NAMALWA (cell line): ENCODE results near the gene ANKRD44.
A peak's percentile ranks its signal among the peaks of the same experiment; 100 is the strongest.
"Not testable (repeated sequence)": the region's sequence is repeated elsewhere in the genome, so short reads cannot be mapped to it uniquely, and the experiment has no call there.

ENCODE experiments used
- DNase-seq: peaks from one replicate; pipeline ENCODE4 v3.0.0-alpha.2; 2015; ENCODE audit warnings: low spot score

ANKRD44 gene

DNA sequence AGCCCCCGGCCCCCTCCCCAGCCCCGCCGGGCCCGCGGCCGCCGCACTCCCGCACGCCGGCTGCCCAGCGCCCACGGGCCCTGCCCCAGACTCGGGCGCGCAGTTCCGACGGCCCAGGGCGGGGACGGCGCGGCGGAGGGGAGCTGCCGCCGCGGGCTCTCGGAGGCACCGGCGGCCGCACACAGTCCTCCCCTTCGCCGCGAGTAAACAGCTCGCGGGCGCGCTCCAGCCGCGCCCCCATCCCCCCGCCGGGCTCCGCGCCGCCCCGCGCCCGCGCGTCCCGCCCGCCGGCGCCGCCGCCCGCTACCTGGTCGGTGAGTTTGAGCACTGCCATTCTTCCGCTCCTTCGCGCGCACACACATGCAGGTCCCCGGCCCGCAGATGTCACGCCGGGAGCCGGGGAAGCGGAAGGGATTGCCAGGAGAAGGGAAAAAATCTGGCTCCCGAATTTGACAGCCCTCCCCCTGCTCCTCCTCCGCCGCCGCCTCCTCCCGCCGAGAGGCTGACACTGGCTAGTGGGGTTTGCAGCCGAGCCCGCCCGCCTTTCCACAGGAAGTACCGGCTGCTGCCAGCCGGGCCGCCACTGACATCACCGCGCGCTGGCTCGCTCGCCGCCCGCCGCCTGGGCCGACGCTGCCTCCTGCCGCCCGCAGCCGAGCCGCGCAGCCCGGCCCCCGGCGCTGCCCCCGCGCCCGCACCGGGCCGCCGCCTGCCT lies at the start of gene ANKRD44:
Gene ANKRD44 (minus strand): TSS at position 510 of the 715 bp plus-strand sequence. CDS start 176 bp downstream, at position 334.
- DNase-seq, result peak; percentile 83

DNA sequence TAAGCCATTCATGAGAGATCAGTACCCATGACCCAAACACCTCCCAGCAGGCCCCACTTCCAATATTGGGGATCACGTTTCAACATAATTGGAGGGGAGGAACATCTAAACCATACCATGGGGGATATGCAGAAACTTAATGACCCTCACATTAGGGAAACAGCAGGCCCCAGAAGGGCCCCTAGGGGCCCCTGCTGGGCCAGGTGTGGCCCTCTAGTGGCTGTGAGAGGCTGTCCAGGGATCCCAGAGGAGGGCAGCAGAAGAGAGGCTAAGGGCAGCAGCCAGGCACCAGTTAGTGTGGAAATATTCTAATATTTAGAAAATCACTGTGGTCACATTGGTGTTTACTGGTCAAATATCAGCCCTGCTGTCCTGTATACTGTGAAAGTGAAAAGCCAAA lies 49.3 kb upstream of the ANKRD44 start:
- no peak for DNase-seq

DNA sequence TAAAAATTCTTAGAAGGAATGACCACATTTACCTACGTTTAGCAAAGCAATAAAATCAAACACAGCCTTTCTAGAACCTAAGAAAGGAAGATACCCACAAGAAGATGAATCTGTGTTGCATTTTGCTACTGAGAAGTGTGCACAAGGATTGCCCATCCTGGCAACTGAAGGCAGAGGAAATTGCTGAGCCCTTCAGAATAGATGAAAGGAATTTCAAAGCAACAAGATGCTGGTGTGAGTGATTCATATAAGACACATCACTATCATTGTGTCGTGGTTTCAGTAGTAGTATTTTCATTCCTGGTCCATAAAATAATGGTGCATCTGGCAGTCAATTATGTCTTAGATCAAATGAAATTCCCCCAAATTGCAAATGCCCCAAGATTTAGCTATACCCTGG lies 48.4 kb upstream of the ANKRD44 start:
- DNase-seq, result no peak

DNA sequence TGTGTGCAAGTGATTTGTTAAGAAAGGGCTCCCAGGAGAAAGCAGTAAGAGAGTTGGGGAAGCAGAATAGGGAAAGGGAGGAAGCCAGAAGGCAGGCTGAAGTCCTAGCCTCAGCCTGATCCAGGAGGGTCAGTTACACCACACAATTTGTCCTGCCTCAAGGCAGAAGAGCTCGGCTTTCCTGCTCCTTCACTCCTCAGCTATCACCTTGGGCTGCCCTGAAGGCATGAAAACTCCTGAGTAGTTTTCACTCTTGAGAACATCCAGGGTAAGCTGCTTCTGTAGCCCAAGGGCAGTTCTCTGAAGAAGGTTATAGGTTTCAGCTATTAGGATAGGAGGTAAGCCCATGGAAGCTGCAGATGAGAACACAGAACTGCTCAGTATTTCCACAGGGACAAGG lies 47.4 kb upstream of the ANKRD44 start:
- DNase-seq, result no peak

DNA sequence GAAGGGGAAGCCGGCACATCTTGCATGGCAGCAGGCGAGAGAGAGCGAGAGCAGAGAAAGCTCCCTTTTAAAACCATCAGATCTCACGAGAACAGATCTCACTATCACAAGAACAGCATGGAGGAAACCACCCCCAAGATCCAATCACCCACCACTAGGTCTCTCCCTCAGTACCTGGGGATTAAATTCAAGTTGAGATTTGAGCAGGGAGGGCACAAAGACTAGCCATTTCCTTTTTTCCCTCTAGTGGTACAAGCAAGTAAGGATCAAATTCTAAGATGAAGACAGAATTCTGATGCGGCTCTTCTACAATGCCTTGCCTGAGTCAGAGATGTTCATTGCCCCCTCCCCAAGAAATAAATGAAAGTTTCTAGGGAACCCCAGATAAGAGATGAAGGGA lies 45.6 kb upstream of the ANKRD44 start:
- DNase-seq, result peak; percentile 66

DNA sequence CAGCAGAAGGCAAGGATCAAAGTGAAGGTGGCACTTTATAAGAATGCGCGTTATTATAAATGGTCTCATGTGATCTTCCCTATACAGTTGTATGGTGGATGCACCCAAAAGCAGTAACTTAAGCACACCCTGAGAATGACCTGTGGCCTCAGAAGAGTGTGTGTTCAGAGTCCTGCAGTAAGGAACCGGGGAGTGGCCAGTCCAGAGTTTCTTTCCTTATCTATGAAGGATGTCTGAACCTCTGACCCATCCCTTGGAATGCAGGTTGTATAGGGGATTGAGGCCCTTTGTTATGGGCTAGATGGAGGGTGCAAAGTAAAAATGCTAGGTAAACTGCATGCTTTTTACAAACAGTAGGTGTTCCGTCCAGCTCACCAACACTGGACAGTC lies 43.6 kb upstream of the ANKRD44 start:
- no peak for DNase-seq

DNA sequence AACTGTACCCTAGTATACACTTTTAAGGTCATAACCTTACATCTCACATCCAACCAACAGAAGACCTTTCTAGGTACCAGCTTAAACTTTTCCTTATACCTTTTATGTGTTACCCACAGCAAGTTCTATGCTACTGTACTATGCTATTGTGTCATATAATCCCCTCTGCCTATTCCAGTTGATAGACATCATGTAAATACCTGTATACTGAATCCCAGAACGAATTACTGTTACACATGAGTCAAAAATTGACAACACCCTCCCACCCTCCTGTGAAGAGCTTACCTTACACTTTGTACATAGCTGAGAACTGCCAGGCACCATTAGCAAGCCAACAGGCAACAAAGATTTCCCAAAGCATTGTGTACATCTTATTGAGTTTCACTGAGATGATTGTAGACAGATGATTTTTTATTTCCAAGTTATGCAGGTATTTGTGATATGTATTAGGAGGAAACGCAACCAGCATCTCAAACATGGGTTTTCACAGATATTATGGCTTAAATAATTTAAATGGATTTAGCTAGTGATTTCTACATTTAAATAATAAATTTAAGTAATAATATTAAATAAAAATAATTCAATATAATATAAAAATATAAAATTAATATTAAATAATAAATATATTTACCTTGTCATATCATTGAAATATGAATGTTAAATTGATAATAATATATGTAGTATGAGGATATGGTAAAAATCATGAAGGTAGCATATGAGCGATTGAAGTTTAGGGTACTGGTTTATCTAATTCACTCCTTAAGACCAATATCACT lies 43.0 kb upstream of the ANKRD44 start:
- no peak for DNase-seq

DNA sequence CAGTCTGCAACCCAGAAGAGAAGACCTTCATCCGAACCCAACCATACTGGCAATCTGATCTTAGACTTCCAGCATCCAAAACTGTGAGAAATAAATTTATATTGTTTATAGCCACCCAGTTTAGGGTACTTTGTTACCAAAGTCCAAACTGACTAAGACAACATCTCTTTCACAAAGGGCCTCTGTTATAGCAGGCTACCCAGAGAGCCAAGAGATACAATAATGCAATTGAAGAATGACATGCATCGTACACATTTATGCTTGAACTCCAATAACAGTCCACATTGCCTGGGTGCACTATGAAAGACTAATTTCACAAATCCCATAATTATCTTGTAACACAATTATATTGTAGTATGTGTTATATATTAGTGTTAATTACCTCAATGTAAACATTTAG lies 39.1 kb upstream of the ANKRD44 start:
- no peak for DNase-seq

DNA sequence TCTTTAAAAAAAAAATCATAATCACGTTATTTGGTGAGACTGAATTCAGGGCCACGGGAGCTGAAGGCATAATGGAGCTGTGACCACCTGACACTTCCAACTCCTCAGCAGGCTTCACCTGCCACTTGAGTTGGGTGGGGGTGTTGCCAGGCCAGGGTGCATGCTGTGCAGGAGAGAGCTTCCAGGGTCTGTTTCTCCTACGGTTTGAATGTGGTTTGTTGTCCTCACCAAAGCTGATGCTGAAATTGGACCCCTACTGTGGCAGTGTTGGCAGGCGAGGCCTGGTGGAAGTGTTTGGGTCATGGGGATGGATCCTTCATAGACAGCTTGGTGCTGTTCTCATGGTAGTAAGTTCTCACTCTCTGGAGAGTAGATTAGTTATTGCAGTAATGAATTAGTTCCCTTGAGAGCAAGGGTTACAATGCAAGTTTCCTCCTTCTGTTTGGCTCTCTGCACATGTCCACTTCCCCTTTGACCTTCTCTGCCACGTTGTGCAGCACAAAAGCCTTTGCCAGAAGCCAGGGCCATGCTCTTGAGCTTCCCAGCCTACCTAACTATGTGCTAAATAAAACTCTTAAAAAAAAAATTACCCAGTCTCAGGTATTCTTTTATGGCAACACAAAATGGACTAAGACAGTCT lies 38.3 kb upstream of the ANKRD44 start:
- no peak for DNase-seq

DNA sequence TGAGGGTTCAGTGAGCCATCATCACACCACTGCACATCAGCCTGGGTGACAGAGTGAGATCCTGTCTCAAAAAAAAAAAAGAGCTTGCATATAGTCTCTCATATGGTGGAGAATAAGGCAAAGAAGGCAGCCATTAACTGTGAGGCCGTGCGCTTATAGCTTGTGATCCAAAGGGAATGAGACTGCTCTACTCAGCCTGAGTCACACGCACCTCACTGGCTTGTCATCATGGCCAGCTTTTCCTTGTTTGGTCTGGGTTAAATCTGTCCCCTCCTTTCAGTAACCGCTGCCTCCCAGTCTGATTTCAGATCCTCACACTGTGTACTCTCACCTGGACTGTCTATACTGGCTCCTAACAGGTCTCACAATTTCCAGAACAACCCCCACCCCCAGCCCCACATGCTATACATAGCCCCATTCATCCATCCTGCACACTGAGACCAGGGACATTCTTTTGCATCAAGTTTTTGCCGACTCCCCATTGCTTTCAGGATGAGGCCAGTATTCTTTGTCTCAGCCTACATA lies 35.3 kb upstream of the ANKRD44 start:
- no peak for DNase-seq

DNA sequence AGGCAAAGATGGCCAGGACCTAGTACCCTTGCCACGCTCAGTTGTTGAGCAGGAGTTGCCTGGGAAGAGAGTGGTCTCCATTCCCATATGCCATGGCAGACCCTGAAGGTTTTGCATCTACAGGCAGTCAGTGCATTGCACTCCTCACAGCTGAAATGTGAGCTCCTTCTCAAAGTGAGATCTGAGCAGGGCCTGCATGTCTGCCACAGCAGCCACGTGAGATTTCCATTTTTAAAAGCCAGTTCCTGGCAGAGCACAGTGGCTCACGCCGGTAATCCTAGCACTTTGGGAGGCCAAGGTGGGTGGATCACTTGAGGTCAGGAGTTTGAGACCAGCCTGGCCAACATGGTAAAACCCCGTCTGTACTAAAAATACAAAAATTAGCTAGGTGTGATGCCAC lies 33.4 kb upstream of the ANKRD44 start:
- not testable (repeated sequence) for DNase-seq

DNA sequence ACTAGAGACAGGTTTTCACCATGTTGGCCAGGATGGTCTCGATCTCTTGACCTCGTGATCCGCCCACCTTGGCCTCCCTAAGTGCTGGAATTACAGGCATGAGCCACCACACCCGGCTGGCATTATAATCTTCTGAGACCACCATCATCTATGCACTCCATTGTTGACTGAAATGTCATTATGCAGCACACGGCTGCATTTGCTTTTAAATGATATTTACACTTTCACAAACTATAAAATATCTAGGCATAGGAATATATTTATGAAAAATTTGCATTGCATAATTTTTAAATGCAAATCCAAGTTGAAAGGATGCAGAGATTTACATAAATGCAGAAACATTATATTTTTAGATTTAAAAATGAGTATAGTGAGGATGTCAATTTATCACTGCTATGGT lies 30.0 kb upstream of the ANKRD44 start:
- no peak for DNase-seq

DNA sequence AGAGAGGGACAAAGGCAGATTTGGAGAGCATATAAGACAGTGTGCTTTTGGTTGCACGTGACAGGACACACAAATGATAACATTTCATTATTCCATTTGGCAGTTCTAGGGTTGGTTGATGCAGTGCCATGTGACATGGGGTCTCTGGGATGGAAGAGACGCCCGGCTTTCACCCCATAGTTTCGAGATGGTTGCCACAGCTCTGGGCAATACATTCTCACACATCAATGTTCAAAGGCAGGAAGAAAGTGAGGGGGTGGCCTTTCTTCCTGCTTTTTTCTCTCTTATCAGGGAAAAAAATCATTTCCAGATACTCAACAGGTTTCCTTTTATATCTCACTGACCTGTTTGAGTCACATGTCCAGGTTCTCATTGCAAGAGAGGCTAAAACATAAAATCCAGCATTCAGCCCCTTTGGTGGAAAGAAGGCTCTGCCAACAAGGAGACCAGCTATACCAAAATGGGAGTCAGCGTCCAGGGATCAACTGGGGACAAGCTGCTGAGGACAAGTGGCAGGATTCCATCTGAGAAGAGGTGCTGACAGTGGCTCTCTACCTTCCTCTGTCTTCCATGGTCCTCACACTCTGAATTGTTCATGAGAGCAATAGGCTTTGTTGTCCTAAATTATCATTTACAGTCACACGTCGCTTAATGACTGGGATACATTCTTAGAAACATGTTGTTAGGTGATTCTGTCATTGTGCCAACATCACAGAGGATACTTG lies 29.1 kb upstream of the ANKRD44 start:
- DNase-seq, result no peak

DNA sequence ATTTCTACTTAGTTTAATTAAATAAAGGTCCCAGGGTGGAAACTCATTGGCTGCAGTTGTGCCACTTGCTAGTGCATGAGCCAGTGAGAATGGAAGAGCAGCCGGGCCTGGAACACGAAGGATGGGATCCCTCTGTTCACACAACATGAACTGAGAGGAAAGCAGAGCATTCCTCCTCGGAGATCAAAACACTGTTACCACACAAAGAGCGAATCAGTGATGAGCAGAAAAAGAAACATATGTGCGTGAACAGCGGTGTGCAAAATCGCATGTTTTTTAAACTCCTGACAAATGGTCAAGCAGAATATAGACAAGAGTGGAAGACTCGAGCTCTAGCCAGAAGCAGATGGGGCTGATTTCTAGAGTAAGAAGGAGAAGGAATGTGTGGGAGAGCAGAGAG lies 28.4 kb upstream of the ANKRD44 start:
- no peak for DNase-seq

DNA sequence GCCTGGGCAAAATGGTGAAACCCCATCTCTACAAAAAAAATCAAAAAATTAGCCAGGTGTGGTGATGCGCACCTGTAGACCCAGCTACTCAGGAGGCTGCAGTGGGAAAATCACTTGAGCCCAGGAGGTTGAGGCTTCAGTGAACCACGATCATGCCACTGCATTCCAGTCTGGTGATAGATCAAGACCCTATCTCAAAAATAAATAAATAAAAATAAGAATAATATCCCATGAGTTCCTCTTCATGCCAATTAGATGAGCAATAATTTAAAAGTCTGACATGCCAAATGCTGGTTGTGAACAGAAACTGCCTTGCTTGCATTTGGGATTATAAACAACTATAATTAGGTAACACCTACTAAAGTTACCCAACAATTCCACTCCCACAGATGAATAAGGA lies 22.1 kb upstream of the ANKRD44 start:
- DNase-seq, result no peak

DNA sequence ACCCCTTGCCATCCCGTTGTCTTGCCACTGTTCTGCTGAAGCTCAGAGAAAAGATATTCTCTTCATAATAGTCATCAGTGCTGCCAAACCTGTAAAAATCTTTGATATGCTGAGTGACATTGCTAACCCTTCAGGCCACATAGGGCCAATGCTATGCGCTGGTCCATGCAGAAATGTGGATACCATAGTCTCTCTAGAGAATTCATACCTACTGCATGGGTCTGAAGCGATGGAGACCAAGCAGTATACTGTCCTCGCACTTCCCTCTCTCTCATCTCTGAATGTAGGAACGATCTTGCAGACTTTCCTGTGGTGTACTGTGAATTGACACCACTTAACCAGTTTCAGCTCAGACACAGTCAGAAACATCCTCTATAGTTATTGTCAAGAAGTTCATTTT lies 17.9 kb upstream of the ANKRD44 start:
- DNase-seq, result no peak

DNA sequence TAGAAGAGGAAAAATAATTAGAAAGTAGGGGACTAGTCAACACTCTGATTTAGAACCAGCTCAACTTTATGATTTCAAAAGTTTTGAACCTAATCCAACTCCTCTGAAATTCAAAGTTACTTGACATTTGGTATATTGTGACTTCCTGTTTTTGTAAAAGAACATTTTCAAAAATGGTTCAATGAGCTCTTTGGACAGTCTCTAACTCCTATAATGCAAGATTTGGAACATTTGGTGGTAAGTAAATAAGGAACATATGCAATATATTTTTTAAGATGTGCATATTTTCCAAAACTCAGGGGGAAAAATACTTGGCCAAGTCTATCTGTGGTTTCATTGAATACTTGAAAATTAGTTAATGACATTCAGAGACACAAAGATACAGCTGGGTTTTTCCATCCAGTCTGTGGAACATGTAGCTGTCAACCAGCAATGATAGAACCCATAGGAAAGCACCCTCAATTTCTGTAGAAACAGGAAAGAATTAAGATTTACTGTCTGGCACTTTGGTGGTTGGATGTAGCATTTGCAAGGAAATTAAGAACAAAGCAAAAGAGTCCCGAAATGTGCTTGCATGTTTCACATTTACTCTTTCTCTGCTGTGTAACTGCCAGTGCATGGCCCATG lies 17.0 kb upstream of the ANKRD44 start:
- no peak for DNase-seq

DNA sequence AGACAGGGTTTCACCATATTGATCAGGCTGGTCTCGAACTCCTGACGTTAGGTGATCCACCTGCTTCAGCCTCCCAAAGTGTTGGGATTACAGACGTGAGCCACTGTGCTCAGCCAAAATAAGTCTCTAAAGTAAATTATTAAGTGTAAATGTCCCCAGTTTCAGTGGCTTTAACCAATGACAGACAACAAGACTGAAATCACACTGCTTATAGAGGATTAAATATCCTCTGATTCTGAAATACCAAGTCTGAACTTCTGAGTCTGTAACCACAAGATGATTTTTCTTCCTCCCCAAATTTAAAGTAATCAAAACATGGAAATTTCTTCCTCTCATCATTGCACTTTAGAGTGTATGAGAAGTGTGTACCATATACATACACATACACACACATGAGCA lies 16.5 kb upstream of the ANKRD44 start:
- no peak for DNase-seq

DNA sequence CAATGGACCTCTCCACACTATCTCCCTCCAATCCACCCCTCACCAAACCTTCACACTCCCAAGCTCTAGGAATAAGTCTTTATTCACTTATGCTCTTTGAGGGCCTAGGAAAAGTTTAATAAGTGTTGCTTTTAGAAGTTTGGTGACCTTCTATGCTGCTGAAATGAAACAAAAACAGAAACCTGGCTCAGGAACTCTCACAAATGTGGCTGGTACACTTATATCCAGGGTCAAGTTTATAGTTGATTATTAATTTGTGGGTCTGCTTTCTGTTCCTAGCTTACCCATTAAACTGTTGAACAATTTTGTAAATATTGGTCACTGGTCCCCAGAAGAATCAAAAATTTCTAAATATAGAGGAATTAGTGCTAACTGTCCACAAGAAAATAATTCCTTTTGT lies 14.2 kb upstream of the ANKRD44 start:
- no peak for DNase-seq

DNA sequence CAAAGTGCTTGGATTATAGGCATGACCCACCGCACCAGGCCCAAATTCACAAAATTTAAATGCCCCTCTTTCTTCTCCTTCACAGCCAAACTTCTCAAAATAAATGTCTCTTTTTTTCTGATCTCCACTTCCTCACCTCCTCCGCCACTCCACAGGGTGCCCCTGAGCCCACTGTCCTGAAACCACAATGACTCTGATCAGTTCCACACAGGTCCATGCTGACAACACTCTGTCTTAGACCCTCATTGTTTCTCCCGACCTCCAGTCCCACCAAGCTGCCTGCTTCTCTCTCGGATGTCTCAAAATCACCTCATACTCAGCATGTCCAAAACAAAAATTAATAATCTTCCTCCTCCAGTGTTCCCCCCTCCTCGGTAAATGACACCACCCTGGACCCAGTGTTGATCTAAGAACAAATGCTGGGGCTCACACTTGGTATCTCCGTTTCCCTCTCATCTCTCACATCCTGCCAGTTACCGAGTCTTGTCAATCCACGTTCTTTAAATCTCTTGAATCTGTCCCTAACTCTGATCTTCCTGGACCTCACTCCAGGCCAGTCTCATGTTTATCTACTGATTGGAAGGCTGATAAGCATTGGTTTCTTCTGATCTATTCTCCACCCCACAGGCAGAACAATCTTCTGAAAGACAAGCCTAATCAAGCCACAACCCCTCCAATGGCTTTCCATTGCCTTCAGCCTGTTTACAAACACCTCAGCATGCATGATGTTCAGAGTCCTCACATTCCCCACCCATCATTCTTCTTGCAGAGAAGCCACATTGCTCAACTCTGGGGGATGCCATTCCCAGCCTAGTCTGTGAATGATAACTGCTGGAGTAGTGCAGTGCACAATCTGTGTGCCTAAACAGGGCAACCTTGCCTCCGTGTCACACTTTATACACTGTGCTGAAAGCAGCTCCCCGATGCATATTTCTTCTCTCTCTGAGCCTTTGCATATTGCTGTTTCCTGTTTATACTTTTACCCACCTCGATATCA lies 12.4 kb upstream of the ANKRD44 start:
- no peak for DNase-seq

DNA sequence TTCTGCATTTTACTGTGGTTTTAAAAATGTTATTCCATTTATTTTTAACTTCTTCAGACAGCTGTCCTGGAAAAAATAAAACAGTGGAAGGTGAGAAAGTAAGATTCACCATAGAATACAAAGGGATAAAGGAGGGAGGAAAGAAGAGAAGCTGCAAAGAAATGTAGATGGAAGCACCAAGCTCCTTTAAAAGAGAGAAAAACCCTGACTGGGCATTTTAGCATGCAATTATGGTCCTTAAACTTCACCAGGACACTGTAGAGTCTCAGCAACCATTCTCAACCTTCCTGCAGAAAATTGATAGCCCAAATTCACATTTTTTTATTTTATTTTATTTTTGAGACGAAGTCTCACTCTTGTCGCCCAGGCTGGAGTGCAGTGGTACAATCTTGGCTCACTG lies 11.6 kb upstream of the ANKRD44 start:
- DNase-seq, result no peak
